RCC 7860 (cell line): ENCODE results near the gene DUSP22.

Experiments
- DNase-seq: peaks from one replicate; pipeline ENCODE4 v3.0.0-alpha.2; 2015; ENCODE audit warnings: low spot score
- FAIRE-seq: peaks from 2 replicates; lab custom pipeline; 2012; peaks lifted over from hg19 to GRCh38; lab: Jason Lieb, UNC

The DUSP22 gene

DNA sequence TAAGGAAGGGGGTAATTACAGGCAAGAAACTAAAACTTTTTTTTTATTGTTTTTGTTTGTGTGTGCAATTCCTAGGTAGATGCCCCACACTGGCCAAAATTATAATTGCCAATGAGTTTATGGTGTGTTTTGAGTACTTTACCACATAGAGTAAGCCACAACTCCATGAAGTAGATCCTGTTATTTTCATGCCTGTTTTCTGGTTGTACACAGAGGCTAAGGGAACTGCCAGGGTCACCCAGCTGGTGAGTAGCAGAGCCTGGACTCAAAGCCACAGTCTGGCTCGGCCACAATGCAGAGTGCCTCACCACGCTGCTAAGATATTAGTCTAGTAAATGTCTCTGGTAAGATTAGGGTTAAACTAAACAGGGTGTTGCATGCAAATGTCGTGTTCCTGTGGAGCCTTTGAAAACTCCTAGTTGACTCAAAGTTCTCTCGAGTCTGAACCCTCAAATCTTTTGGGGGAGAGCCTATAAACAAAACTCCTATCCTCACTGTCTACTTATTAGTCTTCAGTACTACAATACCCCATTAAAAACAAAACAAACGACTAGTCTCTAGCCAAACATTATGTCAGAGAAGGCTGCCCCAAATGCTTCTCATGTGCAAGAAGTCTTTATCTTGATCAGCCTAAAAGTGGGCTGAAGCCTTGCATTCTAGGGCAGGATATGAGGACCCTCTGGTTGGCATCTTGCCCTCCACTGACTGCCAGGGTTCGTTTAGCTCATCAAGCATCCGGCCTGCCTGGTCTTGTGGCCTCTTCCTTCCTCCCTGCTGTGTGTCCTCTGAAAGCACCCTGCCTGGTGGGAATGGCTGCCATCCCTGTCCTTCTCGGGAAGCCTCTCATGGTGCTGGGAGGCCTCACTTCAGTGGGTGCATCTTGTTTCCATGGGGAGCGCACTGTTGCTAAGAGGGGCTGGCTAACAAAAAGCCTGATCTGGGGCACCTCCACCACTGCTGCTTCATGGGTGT lies 4.2 kb downstream of the DUSP22 start:
- FAIRE-seq: no peak
- no peak for DNase-seq

DNA sequence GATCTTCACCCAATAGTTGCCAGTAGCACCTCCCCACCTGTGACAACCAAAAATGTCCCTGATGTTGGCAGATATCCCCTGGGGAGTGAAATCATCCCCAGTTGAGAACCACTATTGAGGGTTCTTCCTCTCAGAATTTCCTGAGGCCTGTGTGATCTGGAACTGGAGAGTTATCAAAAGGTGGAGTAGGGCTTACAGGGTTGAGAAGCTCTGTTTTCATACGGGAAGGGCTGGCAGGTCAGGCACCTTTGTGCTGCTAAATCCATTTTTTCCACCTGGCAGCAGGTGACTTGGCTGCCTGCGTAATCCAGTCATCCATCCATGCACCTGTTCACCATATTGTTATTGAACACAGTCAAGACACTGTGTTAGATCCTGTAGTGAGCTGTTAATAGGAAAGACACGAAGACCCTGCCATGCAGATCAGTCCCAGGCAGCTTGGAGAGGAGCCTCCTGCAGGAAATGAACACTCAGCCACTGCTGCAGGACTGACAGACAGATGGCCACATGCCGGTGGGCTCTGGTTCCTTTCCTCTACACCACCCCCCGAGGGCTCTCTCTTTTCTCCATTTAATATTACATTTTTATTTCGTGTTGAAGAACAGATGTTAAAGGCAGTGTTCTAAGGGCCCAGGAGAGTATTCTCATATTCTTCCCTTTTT lies 5.4 kb downstream of the DUSP22 start:
- FAIRE-seq (no peak), DNase-seq (no peak)

DNA sequence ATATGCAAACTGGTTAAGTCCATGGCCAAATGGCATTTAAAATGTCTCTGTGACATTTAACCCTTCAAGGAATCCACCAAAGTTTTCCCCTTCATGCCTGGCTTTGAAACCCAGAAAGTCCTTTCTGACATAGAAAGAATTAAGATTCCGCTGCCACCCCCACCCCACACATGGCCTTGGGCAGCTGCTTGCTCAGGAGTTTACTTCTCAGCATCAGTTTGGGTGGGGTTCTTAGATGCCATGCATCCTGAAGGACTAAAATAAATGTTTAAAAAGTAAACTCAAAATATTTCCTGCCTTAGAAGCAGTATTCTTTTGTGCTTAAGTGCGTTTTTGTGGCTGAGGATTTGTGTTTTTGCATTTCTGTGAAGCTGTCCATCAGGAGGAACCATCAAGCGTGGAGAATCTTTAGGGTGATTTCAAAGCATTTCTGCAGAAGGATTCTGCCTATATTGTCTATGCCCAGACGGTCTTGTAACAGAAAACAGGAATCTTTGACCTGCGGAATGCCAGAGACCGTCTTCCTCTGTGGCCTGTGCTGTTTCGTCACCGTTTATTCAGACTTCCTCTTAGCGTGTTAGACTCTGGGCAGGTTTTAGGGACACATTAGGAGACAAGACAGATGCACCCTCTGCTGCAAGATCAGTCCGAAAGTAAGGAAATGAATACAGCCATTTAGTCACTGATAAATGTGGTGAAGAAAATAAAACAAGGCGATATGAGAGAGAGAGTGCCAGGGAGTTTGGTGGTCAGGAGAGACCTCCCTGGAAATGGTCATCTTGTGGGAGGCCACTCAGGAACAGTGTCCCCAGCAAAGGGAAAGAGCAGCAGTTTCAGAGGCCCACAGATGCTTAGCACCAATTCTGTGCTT lies 6.2 kb downstream of the DUSP22 start:
- DNase-seq (no peak), FAIRE-seq (no peak)

DNA sequence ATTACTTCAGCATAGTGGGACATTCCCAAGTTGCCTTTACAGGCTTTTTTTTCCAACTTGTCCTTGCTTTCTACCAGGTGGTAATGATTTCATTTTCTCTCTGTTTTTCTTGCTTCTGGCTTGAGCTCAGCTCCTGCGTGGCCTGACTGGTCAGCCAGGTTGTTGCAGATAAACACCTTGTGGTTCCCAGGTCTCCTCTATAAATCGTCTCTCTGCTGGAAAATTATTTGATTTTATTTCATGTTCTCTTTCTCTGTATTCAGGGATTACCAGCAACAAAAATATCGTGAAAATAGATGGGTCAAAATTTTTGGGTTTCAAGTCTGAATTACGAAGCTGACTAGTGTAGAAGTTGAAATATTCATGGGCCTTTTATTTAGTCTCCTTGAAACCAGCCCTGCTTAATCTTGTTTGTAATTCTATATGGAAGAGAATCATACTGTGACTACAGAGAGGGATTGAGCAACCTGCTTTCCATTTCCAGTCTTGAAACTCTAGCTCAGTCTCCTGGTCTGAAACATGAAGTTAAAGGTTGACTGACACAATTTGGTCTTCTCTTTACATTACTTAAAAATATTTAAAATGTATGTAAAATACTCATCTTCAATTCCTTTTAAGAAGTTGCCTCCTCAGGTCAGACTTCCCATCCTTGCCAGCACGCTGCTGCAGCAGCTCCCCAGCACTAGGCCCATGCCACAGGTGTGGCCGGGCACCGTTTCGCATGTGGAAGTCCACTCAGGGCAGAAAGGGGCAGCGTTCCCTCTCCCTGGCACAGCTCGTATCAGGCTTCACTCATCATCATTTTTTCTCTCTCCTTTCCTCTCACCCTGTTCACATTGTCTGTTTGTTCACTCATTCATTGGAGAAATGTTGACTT lies 7.1 kb downstream of the DUSP22 start:
- FAIRE-seq (no peak), DNase-seq (no peak)

DNA sequence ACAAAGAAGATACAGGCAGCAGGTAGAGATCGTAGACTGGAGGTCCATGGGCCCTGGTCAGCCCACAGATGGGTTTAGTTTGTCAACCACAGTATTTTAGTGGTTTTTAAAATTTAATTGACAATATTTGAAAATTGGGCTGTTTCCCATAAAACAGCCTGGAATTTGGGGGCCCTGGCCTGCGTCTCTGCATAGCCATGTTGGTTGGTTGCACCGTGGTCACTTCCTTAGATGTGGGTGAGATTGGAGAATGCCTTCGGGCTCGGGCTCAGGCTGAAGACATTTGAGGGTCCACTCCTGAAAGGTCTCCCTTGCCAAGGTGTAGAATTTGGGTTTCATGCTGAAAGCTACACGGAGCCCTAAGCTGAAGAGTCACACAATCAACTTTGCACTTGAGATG lies 7.7 kb downstream of the DUSP22 start:
- no peak for FAIRE-seq
- DNase-seq: no peak

DNA sequence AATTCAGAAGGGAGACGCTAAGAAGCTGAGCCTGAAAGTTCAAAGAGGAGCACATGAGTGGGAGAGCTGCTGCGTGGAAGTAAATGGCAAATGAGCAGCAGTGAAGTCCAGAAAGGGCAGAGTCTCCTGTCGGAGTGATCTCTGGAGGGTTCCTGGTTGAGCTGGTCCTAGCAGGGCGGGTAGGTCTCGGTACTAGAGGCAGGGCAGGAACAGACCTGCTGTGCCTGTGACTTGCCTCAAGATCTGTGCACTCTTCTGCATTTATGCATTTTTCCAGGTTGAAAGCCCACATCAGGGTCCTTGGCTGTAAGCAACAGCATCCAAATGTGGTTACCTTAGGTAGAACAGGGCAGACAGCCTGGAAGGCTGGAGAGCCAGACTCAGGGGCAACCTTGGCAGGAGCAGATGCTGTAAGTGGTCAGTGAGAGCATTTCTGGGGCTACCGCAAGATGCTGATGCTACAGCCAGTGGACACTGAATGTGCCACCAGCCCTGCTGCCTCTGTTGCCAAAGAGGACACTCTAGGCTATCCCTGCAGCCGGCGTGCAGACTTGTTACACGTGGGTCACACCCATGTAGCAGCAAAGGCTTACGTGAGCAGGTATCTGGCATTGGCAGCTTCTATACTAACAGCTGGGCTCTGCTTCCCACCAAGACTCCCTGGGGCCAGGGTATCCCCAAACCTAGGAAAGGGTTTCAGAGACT lies 8.4 kb downstream of the DUSP22 start:
- DNase-seq (no peak), FAIRE-seq (no peak)

DNA sequence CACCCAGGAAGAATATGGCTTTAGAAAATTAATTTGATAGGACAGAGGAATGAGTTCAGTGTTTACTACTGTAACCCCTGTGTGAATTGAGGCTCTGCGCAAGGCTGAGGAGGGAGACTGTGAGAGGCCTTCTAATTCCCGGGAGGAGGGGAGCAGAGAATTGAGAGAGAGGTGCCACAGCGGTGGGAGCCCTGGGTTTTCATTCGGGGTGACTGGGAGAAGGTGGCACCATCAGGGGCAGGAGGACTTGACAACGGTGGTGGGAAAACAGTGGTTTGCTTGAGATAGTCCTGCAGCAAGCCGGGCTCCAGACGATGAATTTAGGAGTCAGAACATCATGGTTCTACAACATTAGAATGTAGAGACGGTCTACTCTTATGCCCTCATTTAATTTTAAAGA lies 9.2 kb downstream of the DUSP22 start:
- DNase-seq: no peak
- no peak for FAIRE-seq

DNA sequence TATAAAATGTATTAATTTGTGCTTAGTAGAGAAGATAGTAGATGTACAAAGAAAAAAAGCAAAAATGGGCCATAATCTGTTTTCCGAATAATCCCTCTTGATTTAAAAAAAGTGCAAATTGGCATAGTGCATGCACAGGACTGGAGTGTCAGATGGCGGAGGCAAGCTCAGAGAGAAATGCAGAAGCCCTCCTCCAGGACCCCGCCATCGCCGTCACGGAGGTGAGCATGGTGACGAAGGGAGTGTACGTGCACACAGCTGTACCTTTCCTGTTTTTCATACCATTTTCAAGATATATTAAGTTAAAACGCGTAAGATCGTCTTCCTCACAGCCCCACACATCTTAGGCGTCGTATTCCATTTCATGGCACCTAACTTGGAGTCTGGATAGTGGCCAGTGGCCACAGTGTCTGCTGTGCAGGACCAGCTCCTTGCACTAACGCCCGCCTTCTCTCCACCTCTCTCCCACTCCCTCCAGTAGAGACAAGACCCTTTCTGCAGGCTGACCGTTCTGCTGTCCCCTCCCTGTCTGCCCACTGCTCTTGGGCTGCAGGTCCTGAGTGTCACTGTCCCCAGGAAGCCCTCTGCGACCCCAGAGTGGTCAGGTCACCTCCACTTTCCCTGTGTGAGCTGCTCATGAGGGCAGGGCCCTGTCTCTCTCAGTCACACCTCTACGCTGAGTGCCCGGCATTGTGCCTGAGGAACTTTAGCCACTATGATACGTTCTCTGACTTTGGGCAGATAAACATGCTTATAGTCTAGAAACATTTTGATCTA lies 9.8 kb downstream of the DUSP22 start:
- FAIRE-seq (no peak), DNase-seq (no peak)

DNA sequence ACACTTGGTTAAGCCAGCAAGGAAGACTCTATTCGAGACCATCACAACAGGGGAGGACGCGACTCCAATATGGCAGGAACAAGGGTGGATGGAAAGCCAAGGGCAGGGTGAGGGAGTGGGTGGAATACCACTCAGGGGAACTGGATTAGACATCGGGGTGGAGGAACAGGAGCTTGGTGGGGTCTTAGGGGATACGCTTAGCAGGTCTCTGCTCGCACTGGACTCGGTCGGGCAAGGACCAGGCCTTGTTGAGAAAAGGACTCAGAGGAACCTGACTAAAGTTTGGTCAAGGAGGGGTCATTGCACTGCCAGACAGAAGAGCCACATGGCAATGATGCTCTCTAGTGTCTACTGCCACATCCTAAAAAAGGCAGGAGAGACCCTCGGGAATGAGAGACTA lies 10.5 kb downstream of the DUSP22 start:
- DNase-seq (no peak), FAIRE-seq (no peak)

DNA sequence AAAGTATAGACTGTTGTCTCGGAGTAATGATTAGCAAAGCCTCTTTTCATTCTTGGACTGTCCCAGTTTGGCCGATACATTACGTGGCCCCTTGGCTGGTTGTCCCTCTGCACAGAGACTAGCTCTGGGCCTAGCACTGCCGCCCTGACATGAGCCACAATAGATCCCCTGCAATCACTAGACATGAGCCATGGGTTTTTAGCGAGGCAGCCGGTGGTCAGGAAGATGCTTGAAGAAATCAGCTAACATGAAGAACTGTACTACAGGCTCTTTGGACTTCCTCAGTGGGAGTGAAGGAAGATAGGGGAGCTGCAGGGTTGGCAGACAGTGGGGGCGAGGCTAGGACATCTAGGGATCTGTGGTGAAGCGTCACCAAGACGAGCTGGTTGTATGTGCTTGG lies 11.0 kb downstream of the DUSP22 start:
- DNase-seq (no peak), FAIRE-seq (no peak)

DNA sequence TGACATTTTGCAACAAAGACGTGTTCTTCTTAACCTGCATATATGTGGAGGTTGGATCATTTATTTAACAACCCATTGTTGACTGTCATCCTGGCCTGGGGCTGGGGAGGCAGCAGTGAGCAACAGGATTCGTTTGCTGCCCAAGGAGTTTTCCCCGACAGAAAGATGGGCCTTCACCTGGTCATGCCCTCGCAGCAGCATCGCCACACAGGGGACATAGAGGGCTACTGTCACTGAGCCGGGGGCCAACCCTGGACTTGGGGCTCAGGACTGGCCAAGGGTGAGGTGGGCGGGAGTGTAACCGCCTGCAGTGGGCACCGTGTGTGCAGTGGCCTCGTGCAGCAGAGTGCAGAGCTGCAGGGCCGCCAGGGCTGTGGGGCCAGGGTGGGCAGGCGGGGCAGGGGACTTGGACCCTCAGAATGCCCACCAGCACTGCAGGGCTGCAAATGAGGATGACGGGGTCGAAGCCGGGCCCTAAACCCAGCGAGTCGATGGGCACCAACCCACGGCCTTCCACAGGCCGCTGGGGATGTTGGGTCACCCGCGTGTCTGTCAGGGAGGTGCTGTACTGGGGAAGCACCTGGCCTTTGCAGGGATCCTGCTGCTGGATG lies 11.8 kb downstream of the DUSP22 start:
- DNase-seq (no peak), FAIRE-seq (no peak)

DNA sequence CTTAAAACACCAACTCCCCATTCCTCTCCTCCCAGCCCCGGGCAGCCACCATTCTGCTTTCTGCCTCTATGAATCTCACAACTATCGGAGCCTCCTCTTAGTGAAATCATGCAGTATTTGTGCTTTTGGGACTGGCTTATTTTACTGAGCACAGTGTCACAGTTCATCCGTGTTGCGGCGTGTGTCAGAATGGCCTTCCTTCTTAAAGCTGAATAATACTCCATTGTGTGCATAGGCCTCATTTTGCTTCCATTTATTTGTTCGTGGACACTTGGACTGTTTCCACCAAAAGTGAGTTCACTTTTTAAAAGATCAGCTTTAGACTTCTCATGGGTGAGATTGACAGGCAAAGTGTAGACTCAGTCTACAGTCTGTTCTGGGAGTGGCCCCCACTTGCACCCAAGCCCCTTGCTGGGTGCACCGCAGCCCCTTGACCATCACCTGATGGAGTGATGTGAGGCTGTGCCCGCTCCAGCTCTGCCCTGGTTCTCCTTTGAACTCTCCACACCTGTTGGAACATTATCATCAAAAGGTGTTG lies 12.6 kb downstream of the DUSP22 start:
- FAIRE-seq (no peak), DNase-seq (no peak)

DNA sequence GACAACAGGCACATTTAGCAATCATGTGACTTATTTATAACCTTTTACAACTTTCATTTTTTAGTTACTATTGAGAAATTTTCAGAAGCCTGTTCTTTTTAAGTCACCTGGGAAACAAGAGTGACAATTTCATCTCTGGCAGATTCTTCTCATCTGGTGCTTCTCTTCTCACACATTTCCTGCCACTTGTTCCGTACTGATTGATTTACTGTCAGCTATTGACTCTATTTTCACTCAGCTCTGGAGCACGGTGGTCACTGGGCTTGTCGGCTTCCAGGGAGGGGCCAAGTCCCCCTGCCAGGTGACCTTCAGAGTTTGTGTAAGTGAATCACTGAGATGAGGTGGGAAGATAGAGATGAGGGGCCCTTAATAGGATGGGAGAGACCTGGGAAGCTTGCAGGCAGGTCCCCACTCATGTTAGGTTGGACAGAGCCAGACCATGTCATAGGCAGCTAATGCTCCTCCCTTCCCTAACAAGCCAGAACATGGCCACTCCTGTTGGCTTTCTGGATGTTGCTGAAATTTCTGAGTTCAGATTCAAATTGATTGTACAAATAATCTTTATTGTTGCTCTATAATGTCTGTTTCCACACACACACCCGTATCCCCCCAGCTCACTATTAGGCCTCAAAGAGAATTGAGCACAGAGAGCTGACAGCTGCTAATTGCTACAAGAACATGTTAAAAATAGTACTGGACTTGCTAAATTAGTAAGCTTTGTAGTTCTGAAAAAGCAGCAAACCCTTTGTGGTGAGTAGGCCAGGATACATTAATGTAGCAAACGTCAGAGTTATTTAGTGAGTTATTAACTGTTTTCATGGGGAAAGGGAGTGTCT lies 13.3 kb downstream of the DUSP22 start:
- no peak for DNase-seq
- peak; percentile 20 for FAIRE-seq

DNA sequence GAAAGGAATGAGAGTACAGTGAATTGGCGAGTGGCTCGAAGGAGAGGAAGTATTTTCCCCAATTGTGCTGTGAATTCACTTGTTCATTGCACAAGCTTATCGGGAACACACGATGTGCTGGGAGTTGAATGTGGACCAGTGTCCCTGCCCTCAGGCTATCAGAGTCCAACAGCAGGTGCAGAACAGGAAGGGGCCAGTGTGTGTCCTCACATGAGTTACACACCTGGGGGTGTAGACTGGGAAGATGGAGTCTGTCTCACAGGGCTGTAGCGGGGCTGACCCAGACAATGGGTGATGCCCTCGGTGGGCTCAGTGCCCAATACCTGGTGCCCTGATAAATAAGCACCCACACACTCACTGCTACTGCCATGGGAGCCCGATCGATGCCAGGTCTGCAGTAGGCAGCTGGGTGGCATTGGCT lies 14.4 kb downstream of the DUSP22 start:
- FAIRE-seq (no peak), DNase-seq (no peak)

DNA sequence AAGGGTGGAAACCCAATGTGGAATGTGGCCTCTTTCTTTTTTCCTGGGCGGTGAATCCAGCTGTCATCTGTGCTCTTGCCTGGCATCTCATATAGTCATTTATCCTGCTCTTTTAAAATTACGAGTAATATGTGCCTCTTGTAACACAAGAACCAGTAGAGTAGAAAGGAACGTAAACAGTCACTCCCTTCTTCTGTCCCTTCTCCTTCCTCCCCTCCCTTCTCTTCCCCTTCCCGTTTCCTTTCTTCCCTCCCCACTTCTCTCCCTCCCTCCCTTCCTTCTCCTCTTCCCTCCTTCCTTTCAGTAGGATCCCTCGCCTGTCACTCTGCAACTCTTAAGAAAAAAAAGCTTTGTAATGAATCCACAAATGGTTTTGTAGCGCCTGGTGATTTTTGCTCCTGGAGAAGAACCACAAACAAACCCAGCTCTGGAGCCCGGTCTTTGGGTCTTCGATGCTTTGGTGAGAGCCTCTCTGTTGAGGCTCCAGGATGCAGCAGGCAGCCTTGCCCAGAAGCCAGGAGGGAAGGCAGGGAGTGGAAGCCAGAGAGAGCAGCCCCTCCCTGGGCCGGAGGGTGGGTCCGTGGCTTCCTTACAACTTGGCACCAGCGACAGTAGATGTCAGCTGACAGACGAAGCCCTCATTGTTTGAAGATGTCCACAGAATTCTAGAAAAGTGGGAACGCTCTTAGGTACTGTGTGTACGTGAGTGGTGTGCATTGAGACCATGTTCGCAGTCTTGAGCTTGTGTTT lies 15.0 kb downstream of the DUSP22 start:
- FAIRE-seq (no peak), DNase-seq (no peak)

DNA sequence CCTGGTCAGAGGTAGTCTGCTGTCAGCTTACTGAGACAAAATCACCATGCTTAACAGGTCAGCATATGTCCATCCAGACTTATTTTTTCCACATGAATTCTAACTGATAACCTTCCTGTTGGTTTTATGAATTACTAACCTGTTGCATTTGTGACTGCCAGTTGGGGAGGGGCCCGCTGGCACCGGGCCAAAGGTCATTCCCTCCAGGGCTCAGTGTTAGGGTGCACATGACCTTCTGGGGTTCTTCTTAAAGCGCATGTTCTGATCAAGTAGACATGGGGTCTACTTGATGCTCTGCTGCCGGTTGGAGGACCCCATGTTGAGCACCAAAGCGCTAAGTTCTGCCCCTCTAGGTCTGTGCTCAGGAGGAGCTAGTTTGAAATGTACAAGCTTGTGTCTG lies 15.6 kb downstream of the DUSP22 start:
- DNase-seq: no peak

DNA sequence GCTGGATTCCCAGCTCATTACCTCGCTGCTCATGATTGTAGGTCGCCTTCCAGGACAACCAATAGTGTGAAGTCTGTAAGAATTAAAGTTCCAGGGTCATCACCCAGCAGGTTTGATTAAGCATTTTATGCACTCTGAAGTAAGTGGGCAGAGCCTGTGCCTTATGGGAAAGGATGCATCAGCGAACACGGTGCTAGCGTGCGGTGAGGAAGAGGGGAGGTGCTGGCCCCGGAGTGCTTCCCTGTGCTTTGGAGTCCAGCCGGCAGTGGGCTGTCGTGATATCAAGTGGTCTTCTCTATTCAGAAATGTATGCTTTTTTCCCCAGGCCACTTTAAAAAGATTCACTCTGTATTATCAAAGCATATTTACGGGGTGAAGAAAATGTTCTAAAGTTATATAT lies 16.0 kb downstream of the DUSP22 start:
- DNase-seq: no peak
- FAIRE-seq: no peak

More for the DNA sequence above, 15.6 kb downstream of the DUSP22 start:
- FAIRE-seq: no peak
